22Rv1 (cell line): ENCODE data around the gene COG5.

Experiments
- CTCF ChIP-seq: fragments of 450-650 bp; IDR thresholded peaks from 2 replicates; pipeline ENCODE4 v1.5.1; 2017; ENCODE audit warnings: mild to moderate bottlenecking
- ZFX ChIP-seq: fragments of 450-650 bp; IDR thresholded peaks from 2 replicates; pipeline ENCODE4 v1.6.1; 2017; ENCODE audit warnings: antibody characterized with exemption, borderline replicate concordance

- TF ChIP-seq CTCF (no peak), ZFX (no peak)
Measured at GRCh38 chr7:107610323-107610722, 46.6 kb upstream of the COG5 start.
